Cardiac fibroblast (primary cell): Measurements from ENCODE around the gene DHCR24.

Source experiments
- DNase-seq, 2 donors: peaks; one replicate each; pipeline versions ENCODE4 v3.0.0 to v3.0.0-alpha.2; 2010; ENCODE audit warnings: low read depth in 2 of 2
- H3K4me3 ChIP-seq, 2 donors: replicated peaks in 1 of 2; 1 replicate in 1 of 2; 2 replicates in 1 of 2; pipeline ENCODE4 v1.5.1; 2011; ENCODE audit warnings: low read depth in 2 of 2, low read length in 2 of 2, mild to moderate bottlenecking in 2 of 2, moderate library complexity in 1 of 2
- CTCF ChIP-seq: IDR thresholded peaks from one replicate; pipeline ENCODE4 v1.5.1; 2011; ENCODE audit warnings: low read depth, mild to moderate bottlenecking, low read length, inconsistent platforms

DHCR24 gene

GRCh38 chr1:54906586-54906985 is 19.6 kb upstream of the DHCR24 start:
- no peak overlapping the region for H3K4me3 ChIP-seq
- no peak for DNase-seq
- no peak for TF ChIP-seq CTCF

GRCh38 chr1:54904476-54905048 is 17.6 kb upstream of the DHCR24 start:
- DNase-seq = peak; percentile 55 to 75
- no peak for TF ChIP-seq CTCF
- H3K4me3 ChIP-seq = no peak overlapping the region

- H3K4me3 ChIP-seq = no peak overlapping the region
- DNase-seq = peak in 1 of 2 donors; percentile 23
- no peak for TF ChIP-seq CTCF
Measured at GRCh38 chr1:54894271-54894670, 7.3 kb upstream of the DHCR24 start.

- no peak overlapping the region for H3K4me3 ChIP-seq
- TF ChIP-seq CTCF = no peak
- no peak for DNase-seq
Measured at GRCh38 chr1:54892586-54892985, 5.6 kb upstream of the DHCR24 start.

GRCh38 chr1:54889132-54889725 is 2.2 kb upstream of the DHCR24 start:
- H3K4me3 ChIP-seq = no peak overlapping the region
- no peak for TF ChIP-seq CTCF
- DNase-seq = no peak

GRCh38 chr1:54888080-54888733 is 1.2 kb upstream of the DHCR24 start:
- no peak for TF ChIP-seq CTCF

More at GRCh38 chr1:54888080-54888733, 1.2 kb upstream of the DHCR24 start:
- no peak for DNase-seq
- no peak overlapping the region for H3K4me3 ChIP-seq
